ENCODE measurements around the gene ADCY7.

Gene ADCY7

GRCh38 chr16:50251375-50252081, 14.8 kb upstream of the ADCY7 start:
- DNase-seq: no peak

GRCh38 chr16:50252082-50252611, 14.2 kb upstream of the ADCY7 start:
- DNase-seq: no peak

- DNase-seq: no peak
These were observed 13.4 kb upstream of the ADCY7 start for GRCh38 chr16:50252874-50253513.

GRCh38 chr16:50253514-50253910, 12.8 kb upstream of the ADCY7 start:
- DNase-seq: no peak

- no peak for DNase-seq
These were observed 12.3 kb upstream of the ADCY7 start for GRCh38 chr16:50254072-50254471.

GRCh38 chr16:50255538-50255937, 10.8 kb upstream of the ADCY7 start:
- DNase-seq: no peak

- DNase-seq: no peak
These were observed 9.7 kb upstream of the ADCY7 start for GRCh38 chr16:50256604-50257003.

- no peak for DNase-seq
These were observed 8.5 kb upstream of the ADCY7 start for GRCh38 chr16:50257876-50258275.

- no peak for DNase-seq
These were observed 6.8 kb upstream of the ADCY7 start for GRCh38 chr16:50259334-50260205.

- DNase-seq: no peak
These were observed 5.9 kb upstream of the ADCY7 start for GRCh38 chr16:50260206-50261159.

- DNase-seq: no peak
These were observed 5.1 kb upstream of the ADCY7 start for GRCh38 chr16:50261160-50261706.

GRCh38 chr16:50261707-50262235, 4.6 kb upstream of the ADCY7 start:
- no peak for DNase-seq

- no peak for DNase-seq
These were observed 3.1 kb upstream of the ADCY7 start for GRCh38 chr16:50263060-50263909.

GRCh38 chr16:50263940-50264929, 2.1 kb upstream of the ADCY7 start:
- no peak for DNase-seq

- DNase-seq: peak; percentile 75
These were observed 1.1 kb upstream of the ADCY7 start for GRCh38 chr16:50265260-50265659.

GRCh38 chr16:50265716-50266336, 525 bp upstream of the ADCY7 start:
- DNase-seq: no peak

- DNase-seq: no peak
These were observed 840 bp downstream of the ADCY7 start for GRCh38 chr16:50267151-50267631.

- DNase-seq: peak; percentile 68
These were observed 1.3 kb downstream of the ADCY7 start for GRCh38 chr16:50267651-50268050.

- peak; percentile 54 for DNase-seq
These were observed 2.0 kb downstream of the ADCY7 start for GRCh38 chr16:50268352-50268751.

Data from CD4-positive, alpha-beta T cell treated with Interleukin-17A for 4 hours (primary cell).